CD4-positive, alpha-beta T cell treated with Interleukin-4 for 4 hours (primary cell): Measurements from ENCODE around the gene PSMA6.
"Not testable (repeated sequence)": the region's sequence is repeated elsewhere in the genome, so short reads cannot be mapped to it uniquely, and the experiment has no call there.

Experiments
- DNase-seq: peaks from one replicate; pipeline ENCODE4 v3.0.0-alpha.2; 2020

PSMA6 gene

GRCh38 chr14:35346738-35347322 is 54.6 kb downstream of the PSMA6 start:
- no peak for DNase-seq

DNA sequence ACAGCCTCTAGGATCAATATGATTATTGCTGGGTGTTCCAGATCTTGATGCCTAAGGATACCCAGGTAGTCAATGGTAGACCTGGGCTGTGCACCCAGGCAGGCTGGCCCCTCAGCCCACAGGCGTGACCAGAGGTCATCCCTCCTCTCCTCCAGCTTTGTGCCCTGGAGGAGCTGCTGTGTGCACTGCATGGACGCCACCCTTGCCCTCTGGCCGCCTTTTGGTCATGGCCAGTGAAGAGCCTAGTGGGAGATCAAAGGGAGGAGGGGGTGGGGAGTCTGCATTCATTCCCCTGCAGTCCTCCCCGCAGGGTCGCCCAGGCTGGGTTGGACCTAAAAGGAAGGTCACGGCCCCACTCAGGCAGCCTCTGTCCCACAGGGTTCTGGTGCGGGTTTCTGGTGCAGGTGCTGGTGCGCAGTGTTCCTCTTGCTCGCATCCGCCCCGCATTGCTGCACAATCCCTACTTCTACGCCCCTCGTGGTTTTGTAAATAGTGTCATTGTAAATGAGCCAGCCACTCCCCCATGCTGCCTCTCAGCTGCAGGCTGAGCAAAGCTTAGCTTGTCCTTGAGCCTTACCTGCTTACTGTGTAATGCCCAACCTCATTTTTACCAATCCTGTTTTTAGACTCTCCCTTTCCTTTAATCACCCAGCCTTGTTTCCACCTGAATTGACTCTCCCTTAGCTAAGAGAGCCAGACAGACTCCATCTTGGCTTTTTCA is 55.3 kb downstream of the PSMA6 start:
- no peak for DNase-seq

DNA sequence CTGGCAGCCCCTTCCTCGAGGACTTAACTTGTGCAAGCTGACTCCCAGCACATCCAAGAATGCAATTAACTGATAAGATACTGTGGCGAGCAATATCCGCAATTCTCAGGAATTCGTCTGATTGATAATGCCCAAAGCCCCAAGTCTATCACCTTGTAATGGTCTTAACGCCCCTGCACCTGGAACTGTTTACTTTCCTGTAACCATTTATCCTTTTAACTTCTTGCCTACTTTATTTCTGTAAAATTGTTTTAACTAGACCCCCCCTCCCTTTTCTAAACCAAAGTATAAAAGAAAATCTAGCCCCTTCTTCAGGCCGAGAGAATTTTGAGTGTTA is 55.8 kb downstream of the PSMA6 start:
- DNase-seq = not testable (repeated sequence)

DNA sequence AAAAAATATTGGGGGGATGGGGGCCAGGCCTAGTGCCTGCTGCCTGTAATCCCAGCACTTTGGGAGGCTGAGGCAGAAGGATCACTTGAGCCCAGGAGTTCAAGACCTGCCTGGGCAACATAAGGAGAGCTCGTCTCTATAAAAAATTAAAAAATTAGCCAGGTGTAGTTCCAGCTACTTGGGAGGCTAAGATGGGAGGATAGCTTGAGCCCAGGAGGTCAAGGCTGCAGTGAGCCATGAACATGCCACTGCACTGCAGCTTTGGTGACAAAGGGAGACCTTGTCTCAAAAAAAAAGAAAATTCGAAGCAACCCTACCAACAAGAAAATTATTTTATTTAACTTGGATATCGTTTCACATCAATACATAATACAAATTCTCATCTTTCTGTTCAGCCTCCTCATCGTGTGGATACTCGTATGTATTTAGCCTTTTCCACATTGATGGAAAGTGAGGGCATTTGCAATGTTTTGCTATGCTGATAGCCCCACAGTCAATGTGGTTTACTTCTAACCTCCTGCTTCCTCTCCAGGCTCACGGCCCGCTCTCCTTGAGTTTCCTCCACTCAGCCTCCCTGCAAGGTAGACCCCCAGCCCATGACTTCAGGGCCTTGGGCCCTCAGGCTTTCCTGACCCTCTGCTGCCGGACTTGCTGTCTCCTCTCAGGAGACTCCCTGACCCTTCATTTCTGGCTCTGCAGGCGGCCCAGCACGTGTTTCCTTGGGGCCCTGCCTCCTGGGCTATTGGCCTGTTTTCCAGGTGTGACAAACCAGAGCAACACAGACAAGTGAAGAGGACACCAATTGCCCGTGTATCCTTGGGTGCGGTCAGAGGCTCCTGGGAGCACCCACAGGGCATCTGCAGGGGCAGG is 57.5 kb downstream of the PSMA6 start:
- DNase-seq = no peak

DNA sequence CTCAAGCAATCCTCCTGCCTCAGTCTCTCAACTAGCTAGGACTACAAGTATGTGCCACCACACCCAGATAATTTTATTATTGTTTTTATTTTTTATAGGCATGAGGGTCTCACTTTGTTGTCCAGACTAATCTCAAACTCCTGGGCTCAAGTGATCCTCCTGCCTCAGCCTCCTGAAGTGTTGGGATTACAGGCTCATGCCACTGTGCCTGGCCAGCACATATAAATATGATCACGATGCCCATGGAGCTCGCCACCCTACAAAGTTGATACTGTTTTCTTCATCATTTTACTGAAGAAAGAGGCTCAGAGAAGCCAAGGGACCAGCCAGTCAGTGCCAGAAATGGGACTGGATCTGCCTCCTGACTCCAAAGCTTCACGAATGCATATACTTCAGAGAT is 59.3 kb downstream of the PSMA6 start:
- DNase-seq = no peak

- no peak for DNase-seq
Measured at GRCh38 chr14:35351897-35352273, 59.7 kb downstream of the PSMA6 start.

DNA sequence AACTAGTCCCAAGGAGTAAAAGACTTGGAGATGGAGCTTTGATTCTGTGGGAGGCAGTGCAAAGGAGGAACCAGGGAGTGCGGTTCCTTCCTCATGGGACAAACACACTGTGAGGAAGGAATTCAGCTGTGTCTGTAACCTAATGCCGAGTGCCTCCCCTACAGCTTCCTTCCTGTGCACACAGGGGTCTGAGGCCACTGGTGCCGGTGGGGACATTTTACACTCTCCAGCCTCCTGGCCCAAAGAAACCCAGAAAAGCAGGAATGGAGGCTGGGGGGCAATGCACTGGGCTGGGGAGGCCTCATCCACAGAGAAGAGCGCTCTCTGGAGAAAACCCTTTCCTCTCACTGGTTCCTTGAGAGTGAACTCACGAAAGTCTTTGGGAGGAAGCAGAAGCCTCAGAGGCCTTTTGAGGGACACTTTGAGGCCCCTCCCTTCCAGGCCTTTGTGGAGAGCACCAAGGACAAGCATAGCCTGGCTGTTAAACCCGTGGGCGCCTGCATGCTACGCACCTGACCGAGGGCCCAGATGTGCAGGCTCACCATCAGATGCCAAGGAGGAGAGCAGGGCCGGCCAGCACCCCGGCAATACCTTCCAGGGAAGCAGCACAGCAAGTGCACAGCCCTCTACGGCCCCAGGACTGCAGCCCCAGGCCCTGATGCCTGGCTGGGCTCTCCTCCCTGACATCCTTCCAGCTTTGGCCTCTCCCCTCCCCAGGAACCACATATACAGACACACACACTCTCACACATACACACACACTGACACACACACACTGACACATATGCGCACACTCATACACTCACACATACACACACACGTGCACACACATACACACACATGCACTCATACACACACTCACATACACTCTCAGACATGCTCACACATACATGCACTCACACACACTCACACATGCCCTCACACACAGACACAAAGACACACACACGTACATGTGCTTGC is 60.4 kb downstream of the PSMA6 start:
- no peak for DNase-seq

DNA sequence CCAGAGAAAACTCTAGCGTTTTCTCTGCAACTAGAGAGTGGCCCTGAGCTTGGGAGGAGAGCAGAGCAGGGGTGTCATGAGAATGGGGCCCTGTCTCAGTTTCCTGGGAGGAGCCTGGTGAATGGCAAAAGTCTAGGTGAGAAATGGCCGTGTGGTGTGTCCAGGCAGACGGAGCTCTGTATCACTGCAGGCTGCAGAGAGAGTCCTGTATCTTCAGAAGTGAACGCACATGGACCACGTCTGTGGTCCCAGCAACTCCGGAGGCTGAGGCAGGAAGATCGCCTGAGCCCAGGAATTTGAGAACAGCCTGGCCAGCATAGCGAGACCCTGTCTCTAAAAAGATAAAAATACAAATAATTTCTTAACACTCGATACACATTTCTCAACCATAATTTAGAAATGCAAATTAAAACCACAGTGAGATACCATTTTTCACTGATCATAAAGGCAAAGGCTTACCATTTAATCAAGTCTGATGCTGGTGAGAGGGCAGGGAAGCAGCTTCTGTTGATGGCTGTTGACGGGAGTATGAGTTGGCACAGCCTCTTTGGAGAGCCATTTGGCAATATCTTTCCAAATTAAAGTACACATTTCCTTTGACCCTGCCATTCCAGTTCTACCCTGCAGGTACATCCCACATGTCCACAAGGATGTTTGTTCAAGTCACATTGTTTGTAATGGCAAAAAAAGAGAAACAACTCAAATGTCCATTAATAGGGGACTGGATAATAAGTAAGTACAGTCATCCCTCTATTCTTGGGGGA is 61.4 kb downstream of the PSMA6 start:
- DNase-seq = no peak

- not testable (repeated sequence) for DNase-seq
Measured at GRCh38 chr14:35355235-35355634, 63.1 kb downstream of the PSMA6 start.

- DNase-seq = no peak
Measured at GRCh38 chr14:35355981-35356841, 64.0 kb downstream of the PSMA6 start.

DNA sequence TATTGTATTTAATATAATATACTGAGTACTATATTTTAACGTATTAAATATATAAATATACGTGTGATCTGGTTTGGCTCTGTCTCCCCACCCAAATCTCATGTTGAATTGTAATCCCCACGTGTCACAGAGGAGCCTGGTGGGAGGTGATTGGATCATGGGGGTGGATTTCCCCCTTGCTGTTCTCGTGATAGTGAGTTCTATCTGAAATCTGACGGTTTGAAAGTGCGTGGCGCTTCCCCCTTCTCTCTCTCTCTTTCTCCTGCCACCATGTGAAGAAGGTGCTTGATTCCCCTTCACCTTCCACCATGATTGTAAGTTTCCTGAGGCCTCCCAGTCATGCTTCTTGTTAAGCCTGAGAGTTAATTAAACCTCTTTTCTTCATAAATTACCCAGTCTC is 67.5 kb downstream of the PSMA6 start:
- DNase-seq = not testable (repeated sequence)

DNA sequence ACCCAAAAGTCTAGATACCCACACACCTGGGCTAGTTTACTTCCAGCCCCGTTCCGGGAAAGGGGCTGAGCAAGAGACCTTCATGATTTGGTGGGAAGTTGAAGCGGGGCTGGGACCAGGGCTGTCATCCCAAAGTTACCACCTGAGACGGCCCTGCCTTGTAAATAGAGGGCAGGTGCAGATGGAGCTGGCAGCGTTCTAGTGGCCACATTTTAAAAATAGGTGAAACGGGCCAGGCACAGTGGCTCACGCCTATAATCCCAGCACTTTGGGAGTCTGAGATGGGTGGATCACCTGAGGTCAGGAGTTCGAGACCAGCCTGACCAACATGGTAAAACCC is 68.9 kb downstream of the PSMA6 start:
- no peak for DNase-seq

DNA sequence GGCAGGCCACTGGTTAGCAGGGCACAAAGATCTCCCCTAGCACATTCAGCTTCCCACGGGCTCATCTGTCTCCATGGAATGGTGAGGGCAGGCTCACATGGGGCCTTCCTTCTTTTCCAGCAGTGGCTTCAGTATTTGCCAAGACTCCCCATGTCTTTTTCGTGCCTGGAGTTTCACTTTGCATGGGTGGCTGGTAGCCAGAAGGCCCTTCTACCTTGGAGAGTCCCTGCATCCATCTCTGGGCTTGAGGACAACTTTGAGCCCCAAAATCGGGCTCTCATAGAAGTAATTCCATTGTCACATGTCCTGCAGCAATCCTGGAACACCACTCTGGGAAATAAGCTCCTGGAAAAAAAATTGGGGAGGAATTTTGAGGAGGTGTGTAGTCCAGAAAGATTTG is 70.3 kb downstream of the PSMA6 start:
- DNase-seq = no peak

- no peak for DNase-seq
Measured at GRCh38 chr14:35362911-35363374, 70.8 kb downstream of the PSMA6 start.

DNA sequence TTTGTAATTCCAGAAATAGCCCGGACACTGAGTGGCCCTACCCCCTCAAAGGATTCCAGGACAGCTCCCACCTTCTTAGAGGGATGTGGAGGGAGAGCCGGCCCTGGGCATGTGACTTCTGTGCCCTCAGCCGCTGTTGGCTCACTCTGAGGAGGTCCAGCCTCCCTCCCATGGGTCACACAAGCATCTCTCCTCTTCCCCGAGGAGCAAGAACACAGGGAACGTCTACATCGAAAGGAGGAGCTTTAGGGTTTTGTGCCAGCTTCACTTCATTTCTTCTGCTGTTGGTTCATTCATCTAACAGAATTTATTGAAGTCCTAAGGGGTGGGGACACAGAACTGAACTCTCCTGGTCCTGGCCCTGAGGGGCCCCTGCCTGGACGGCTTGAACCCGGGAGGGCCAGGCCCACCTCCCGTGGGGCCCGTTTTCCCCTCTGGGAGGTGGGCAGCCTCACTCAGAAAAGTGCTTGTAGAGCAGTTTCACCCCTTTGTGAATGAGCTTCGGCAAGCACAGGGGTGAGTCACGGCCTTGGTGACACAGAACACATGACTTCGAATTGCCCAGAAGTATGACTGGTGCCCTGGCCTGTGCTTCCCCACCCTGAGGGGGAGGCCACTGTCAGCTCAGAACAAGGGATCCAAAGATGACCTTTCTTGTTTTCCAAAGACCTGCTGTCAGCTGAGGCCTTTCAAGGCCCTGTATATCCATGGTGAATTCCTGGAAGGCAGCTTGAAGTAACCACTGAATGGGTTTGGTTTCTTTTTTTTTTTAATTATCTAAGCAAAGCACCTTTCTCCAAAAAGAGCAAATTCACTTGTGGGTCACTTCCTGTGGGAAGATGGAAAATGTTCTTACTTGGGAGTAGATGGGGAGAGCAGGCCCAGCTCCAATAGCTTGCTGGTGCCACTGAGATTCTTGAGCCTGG is 73.2 kb downstream of the PSMA6 start:
- peak; percentile 73 for DNase-seq

DNA sequence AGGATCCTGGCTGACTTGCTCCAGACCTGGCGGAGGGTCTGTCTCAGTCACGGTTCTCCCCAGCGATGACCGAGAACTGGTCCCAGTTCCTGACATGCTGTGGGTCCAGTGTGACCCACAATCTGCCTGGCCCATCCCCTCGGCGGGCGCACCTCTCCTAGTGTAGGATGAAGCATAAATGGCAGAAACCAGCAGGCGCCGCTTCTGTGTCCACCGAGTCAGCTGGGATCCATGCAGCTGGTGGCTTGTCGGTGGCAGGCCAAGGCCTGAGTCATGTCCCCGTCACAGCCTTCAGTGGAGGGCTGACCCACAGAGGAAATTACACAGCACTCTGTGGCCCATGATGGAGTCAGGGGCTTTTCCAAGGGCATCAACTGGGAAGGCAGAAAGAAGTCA is 73.9 kb downstream of the PSMA6 start:
- DNase-seq = peak; percentile 10

- DNase-seq = no peak
Measured at GRCh38 chr14:35366521-35366976, 74.4 kb downstream of the PSMA6 start.

- no peak for DNase-seq
Measured at GRCh38 chr14:35367056-35367372, 74.8 kb downstream of the PSMA6 start.
